IPS DF 6.9 (cell line): Measurements from ENCODE around the gene TVP23A.

Experiments
- DNase-seq: peaks from one replicate; pipeline ENCODE4 v3.0.0-alpha.2; 2013; ENCODE audit warnings: low read depth, low spot score
- H3K27ac ChIP-seq: one replicate; pipeline ENCODE4 v1.5.1; 2013; ENCODE audit warnings: low read length, control low read depth
- H3K27me3 ChIP-seq: 2 replicates; pipeline ENCODE4 v1.6.1; 2013; ENCODE audit warnings: mild to moderate bottlenecking, low read length; ENCODE audit not compliant: control insufficient read depth, insufficient read depth
- H3K36me3 ChIP-seq: 2 replicates; pipeline ENCODE4 v1.6.1; 2013; ENCODE audit warnings: low read length; ENCODE audit not compliant: control insufficient read depth, insufficient read depth
- H3K4me1 ChIP-seq: 2 replicates; pipeline ENCODE4 v1.6.1; 2013; ENCODE audit warnings: low read length; ENCODE audit not compliant: control insufficient read depth, insufficient read depth
- H3K4me3 ChIP-seq: 2 replicates; pipeline ENCODE4 v1.5.1; 2013; ENCODE audit warnings: mild to moderate bottlenecking, low read length
- H3K9me3 ChIP-seq: 2 replicates; pipeline ENCODE4 v1.6.1; 2013; ENCODE audit warnings: low read length, inconsistent platforms; ENCODE audit not compliant: control insufficient read depth, insufficient read depth
- WGBS: extraction: QIAGEN DNeasy Blood & Tissue Kit; methylation state at CpG from one replicate; pipeline ENCODE4 v1.1.7; 2013; ENCODE audit warnings: mixed read lengths, missing lambda C conversion rate; ENCODE audit not compliant: insufficient read length, insufficient coverage; 5-methylcytosine and 5-hydroxymethylcytosine counted together

TVP23A gene

DNA sequence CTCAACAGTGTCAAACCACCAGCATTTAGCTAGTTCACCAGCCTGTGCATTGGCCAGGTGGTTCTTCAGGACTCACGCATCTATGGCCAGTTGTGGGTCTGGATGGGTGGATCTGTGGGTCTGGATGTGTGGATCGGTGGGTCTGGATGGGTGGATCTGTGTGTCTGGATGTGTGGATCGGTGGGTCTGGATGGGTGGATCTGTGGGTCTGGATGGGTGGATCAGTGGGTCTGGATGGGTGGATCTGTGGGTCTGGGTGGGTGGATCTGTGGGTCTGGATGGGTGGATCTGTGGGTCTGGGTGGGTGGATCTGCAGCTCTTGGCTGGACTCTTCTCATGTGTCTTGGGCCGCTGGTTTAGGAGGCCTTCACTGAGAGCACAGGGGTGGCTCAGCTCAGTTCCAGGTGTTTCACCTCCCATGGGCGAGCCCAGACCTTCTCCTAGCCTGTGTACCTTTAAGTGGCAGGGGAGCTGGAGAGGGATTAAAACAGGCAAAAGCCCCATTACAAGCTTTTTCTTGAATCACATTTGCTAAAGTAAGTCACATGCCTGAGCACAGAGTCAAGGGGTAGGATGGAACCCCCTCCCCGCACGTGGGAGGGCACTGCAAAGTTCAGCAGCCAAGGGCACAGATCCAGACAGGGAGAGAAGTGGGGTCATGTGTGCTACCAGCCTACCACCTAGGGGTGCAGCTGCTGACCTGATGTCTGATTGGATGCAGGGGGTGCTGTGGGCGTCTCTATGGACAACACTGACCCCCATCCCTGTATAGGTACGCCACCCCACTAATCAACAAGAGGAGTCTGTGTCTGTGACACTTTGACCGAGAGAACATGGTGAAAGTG, 78.4 kb downstream of the TVP23A start:
- WGBS = no CpG with 5 or more reads among the region's 10 CpGs
- Histone ChIP-seq H3K36me3 (no peaks in the 10 kb centered on the region), H3K4me3 (no peak overlapping the region), H3K27me3 (no peaks in the 10 kb centered on the region), H3K27ac (no peak overlapping the region), H3K4me1 (no peaks in the 10 kb centered on the region), H3K9me3 (no peaks in the 10 kb centered on the region)
- no peak for DNase-seq

DNA sequence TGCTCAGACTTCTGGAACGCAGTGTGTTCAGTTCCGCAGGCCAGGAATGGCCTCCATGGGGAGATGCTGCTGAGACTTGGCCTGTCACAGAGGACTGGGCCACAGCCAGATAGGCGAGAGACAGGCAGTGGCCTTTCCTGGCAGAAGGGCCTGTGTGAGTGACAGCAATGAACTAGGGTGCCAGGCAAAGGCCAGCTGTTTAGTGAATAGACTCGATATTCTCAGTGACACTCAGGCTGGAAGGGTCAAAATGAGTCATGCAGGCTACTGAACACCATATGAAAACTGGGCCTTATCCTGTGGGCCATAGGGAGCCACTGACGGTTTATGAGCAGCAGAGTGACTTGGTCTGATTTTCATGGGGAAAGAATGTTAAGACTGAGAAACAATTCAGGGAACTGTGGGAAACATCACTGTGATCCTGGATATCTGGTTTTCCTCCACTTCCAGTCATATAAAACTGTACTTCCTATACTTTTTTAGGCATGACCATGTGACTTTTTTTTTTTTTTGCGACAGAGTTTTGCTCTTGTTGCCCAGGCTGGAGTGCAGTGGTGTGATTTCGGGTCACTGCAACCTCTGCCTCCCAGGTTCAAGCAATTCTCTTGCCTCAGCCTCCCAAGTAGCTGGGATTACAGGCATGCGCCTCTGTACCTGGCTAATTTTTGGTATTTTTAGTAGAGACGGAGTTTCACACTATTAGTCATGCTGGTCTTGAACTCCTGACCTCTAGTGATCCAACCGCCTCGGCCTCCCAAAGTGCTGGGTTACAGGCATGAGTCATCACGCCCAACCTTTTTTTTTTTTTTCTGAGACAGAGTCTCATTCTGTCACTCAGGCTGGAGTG, 80.1 kb downstream of the TVP23A start:
- Histone ChIP-seq H3K4me1 (no peaks in the 10 kb centered on the region), H3K9me3 (no peaks in the 10 kb centered on the region), H3K4me3 (no peak overlapping the region), H3K27ac (no peak overlapping the region), H3K27me3 (no peaks in the 10 kb centered on the region), H3K36me3 (no peaks in the 10 kb centered on the region)
- no peak for DNase-seq
- no CpG with 5 or more reads among the region's 12 CpGs for WGBS

DNA sequence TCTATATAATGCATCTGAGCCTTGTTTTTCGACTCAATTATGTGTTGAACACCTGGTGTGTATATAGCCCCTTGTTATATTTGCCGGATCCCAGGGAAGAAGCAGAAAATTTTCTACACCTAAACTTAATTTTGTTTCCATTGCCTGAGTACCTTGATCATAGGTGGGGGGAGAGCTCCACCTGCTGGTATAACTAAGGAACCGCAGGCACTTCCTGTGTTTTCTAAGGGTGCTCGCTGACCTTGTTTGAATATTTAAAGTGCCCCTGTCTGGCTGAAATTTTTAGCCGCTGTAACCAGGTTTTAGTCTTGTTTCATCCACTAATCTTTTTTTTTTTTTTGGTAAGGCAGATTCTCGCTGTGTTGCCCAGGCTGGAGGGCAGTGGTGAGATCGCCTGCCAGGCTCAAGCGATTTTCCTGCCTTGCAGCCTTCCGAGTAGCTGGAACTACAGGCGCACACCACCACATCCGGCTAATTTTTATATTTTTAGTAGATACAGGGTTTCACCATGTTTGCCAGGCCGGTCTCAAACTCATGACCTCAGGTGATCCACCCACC, 81.4 kb downstream of the TVP23A start:
- no peak overlapping the region for H3K4me3 ChIP-seq
- H3K4me1 ChIP-seq = no peaks in the 10 kb centered on the region
- H3K27me3 ChIP-seq = no peaks in the 10 kb centered on the region
- DNase-seq = peak; percentile 43
- no CpG with 5 or more reads among the region's 12 CpGs for WGBS
- H3K27ac ChIP-seq = no peak overlapping the region
- H3K36me3 ChIP-seq = no peaks in the 10 kb centered on the region
- H3K9me3 ChIP-seq = no peaks in the 10 kb centered on the region

DNA sequence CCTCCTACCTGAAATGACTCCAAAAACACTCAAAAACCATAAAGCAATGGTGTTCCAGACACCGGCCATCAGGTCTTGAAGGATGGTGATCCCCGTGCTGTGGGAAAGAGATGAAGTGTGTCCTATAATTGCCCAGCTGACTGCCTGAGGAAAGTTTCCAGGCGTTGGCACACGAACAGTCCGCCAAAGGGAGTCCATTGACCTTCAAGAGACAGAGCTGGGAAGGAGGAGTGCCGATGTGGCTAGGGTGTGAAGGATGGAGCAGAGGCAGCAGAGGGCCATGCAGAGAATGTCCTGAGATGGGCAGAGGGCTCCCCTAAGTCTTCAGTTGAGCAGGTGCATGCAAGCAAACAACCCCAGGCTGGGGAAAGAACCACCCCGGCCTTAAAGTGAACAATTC, 86.8 kb downstream of the TVP23A start:
- no CpG with 5 or more reads among the region's 7 CpGs for WGBS
- H3K27ac ChIP-seq = no peak overlapping the region
- no peak for DNase-seq
- no peak overlapping the region for H3K4me3 ChIP-seq
- H3K9me3 ChIP-seq = no peaks in the 10 kb centered on the region
- no peaks in the 10 kb centered on the region for H3K4me1 ChIP-seq
- H3K36me3 ChIP-seq = no peaks in the 10 kb centered on the region
- no peaks in the 10 kb centered on the region for H3K27me3 ChIP-seq

DNA sequence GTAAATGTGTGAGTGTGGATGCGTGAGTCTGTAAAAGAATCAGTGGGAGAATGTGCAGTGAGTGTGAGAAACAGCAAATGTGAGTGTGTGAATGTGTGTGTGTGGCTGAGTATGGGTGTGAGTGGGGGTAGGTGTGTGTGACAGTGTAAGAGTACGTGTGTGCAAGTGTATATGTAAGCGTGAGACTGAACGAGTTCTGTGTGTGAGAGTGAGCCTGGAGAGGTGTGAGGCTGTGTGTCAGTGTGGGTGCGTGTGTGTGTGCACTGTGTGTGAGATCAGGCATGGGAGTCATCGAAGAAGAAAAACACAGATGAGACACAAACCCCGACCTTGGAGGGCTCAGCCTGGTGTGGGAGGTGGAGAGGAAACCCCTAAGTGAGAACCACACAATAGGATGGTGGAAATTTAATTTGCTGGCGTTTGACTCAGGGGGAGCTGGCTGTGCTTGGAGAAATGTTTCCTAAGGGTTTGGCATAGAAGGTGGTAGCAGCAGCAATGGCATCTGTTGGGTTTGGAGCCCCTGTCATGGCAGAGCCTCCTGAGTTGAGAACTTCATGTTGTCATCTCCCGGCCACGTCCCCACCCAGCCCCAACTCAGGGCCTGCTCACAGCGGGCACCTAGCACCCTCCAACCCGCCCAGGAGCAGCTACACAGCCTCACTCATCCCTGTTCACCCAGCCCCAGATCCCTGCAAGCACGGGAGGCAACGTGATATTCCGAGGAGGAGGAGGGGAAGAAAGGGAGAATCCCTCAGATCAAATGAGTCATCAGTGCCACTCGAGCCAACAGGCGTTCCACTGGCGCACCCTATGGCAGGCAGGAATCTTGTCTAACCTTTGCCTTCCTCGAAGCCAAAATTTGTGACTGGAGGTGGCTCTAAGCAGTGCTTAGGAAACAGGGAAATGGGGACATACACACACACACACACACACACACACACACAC, 89.2 kb downstream of the TVP23A start:
- H3K27ac ChIP-seq = no peak overlapping the region
- H3K9me3 ChIP-seq = no peaks in the 10 kb centered on the region
- DNase-seq = no peak
- H3K4me1 ChIP-seq = no peaks in the 10 kb centered on the region
- H3K4me3 ChIP-seq = no peak overlapping the region
- no peaks in the 10 kb centered on the region for H3K27me3 ChIP-seq
- WGBS = 100% methylated on average over 1 of the region's 19 CpGs
- no peaks in the 10 kb centered on the region for H3K36me3 ChIP-seq

DNA sequence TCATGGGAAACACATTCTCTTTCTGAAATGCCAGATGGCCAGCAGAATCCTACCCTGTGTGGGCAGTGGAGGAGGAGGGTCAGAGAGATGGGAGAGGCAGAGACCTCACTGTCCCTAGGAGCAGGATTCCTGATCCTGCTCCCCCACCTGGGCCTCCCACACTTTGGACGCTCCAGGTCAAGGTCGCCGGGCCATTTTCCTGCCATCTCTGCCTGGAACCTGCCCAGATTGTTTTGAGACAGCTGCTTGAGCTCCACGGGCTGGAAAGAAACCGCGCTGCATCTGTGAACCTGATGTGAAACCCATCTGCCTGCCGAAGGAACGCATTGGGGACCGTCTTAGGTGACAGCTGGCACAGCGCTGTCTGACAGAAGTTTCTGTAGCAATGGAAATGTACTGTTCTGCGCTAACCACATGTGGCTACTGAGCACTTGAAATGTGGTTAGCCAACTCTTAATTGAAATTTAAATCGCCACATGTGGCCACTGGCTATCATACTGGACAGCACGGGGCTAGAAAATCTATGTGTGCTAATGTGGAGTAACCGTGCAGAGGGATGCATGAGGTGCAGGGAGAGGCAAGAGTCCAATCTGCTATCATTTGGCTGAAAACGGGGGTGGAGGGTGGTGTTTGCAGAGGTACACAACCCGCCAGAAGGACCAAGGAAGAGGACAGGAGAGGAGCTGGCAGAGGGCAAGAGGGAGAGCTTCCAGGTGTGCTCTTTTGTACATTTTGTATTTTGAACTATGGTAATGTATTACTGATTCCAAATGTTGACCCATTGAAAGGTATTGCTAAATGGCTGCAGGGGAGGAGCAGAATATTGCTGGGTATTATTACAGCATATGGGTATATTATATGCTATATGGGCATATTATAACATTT, 90.3 kb downstream of the TVP23A start:
- no peak overlapping the region for H3K4me3 ChIP-seq
- WGBS = no CpG with 5 or more reads among the region's 16 CpGs

More for the DNA sequence above, 90.3 kb downstream of the TVP23A start:
- no peaks in the 10 kb centered on the region for H3K9me3 ChIP-seq
- no peaks in the 10 kb centered on the region for H3K27me3 ChIP-seq
- H3K4me1 ChIP-seq = no peaks in the 10 kb centered on the region
- H3K27ac ChIP-seq = no peak overlapping the region
- DNase-seq = no peak
- no peaks in the 10 kb centered on the region for H3K36me3 ChIP-seq
